MM.1S (cell line): ENCODE data around the gene NINL.

ENCODE experiments used
- CTCF ChIP-seq: fragments of 300-600 bp; sonication (generic); IDR thresholded peaks from 2 replicates; pipeline ENCODE4 v1.5.1; 2016; ENCODE audit warnings: antibody characterized with exemption, low read length, mixed read lengths
- EZH2 ChIP-seq: fragments of 300-600 bp; sonication (generic); optimal IDR thresholded peaks from 2 replicates; pipeline ENCODE3; 2017; ENCODE audit warnings: low read depth, mild to moderate bottlenecking, antibody characterized with exemption, low read length, mixed read lengths

GRCh38 chr20:25421102-25421501 lies 164.2 kb downstream of the NINL start:
- TF ChIP-seq CTCF (no peak), EZH2 (no peak)
